Uterus (tissue), 2 donors: ENCODE data around the gene LY6G6D.

Experiments
- POLR2A ChIP-seq, 2 donors: fragments of 450-650 bp; IDR thresholded peaks; one replicate each; pipeline ENCODE4 v1.6.1; 2016; ENCODE audit warnings: antibody characterized with exemption in 2 of 2, mild to moderate bottlenecking in 1 of 2, moderate library complexity in 1 of 2
- TF ChIP-seq, protein P1 (sequence below), 4 experiments: fragments of 200-600 bp in 2 of 4; fragments of 450-650 bp in 2 of 4; sonication (generic) in 2 of 4; IDR thresholded peaks; one replicate each; pipeline ENCODE4 v1.5.1; 2016 to 2019; ENCODE audit warnings: antibody characterized with exemption in 4 of 4, mild to moderate bottlenecking in 2 of 4, moderate library complexity in 1 of 4

DNA sequence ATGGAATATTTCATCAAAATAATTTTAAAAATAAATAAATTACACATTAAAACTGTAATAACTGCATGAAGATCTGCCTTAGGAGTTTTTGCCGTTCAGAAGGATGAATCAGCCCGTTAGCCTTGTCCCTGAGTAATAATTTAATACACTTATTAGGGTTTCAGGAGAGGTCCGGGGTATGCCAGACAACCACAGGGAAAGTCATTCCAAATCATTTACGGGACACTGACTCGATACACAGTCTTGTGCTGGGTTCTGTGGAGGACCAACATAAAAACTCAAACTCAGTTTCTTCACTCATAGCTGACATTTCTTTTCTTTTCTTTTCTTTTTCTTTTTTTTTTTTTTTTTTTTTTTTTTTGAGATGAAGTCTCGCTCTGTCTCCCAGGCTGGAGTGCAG lies 9.2 kb upstream of the LY6G6D start:
- TF ChIP-seq, protein P1, sequence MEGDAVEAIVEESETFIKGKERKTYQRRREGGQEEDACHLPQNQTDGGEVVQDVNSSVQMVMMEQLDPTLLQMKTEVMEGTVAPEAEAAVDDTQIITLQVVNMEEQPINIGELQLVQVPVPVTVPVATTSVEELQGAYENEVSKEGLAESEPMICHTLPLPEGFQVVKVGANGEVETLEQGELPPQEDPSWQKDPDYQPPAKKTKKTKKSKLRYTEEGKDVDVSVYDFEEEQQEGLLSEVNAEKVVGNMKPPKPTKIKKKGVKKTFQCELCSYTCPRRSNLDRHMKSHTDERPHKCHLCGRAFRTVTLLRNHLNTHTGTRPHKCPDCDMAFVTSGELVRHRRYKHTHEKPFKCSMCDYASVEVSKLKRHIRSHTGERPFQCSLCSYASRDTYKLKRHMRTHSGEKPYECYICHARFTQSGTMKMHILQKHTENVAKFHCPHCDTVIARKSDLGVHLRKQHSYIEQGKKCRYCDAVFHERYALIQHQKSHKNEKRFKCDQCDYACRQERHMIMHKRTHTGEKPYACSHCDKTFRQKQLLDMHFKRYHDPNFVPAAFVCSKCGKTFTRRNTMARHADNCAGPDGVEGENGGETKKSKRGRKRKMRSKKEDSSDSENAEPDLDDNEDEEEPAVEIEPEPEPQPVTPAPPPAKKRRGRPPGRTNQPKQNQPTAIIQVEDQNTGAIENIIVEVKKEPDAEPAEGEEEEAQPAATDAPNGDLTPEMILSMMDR (IDR thresholded peaks at IDR 0.05): no peak
- no peak for TF ChIP-seq POLR2A (IDR thresholded peaks at IDR 0.05)
